Transverse colon (tissue), 4 donors: ENCODE results near the gene ANKLE2. TPM values are rescaled to one million over a fixed set of nuclear protein-coding genes. Genes with fewer than 3 reads are reported as not detected.

Experiments used
- DNase-seq: peaks from one replicate; pipeline ENCODE4 v3.0.0-alpha.2; 2019
- H3K27ac ChIP-seq, 4 donors: fragments of 200-600 bp; sonication (generic); 2 replicates each; pipeline ENCODE4 v1.5.1; 2016 to 2018; ENCODE audit warnings: inconsistent platforms in 4 of 4
- H3K27me3 ChIP-seq: fragments of 200-600 bp; sonication (generic); 2 replicates; pipeline ENCODE4 v1.5.1; 2017; ENCODE audit warnings: inconsistent platforms
- H3K36me3 ChIP-seq, 4 donors: fragments of 200-600 bp; sonication (generic); 2 replicates each; pipeline ENCODE4 v1.5.1; 2017 to 2019; ENCODE audit warnings: inconsistent platforms in 4 of 4
- H3K4me1 ChIP-seq, 4 donors: fragments of 200-600 bp; sonication (generic); 2 replicates each; pipeline ENCODE4 v1.5.1; 2017 to 2020; ENCODE audit warnings: inconsistent platforms in 4 of 4
- H3K4me3 ChIP-seq, 4 donors: fragments of 200-600 bp; sonication (generic); 1 replicate in 1 of 4; 2 replicates in 3 of 4; pipeline versions ENCODE4 v1.5.1 to v1.6.1; 2017 to 2019; ENCODE audit warnings: inconsistent platforms in 4 of 4
- H3K9me3 ChIP-seq, 2 donors: fragments of 200-600 bp; sonication (generic); 2 replicates each; pipeline ENCODE4 v1.5.1; 2017 to 2019; ENCODE audit warnings: inconsistent platforms in 2 of 2
- EP300 ChIP-seq: sonication (generic); formaldehyde crosslinking; IDR thresholded peaks from one replicate; pipeline ENCODE4 v1.6.1; 2017; ENCODE audit warnings: antibody characterized with exemption, low read depth
- POLR2A ChIP-seq: fragments of 450-650 bp; IDR thresholded peaks from one replicate; pipeline ENCODE4 v1.6.1; 2016; ENCODE audit warnings: antibody characterized with exemption, mild to moderate bottlenecking, moderate library complexity
- POLR2AphosphoS5 ChIP-seq, 3 donors: sonication (generic); formaldehyde crosslinking; IDR thresholded peaks; one replicate each; pipeline ENCODE4 v1.6.1; 2016; ENCODE audit warnings: antibody characterized with exemption in 3 of 3
- WGBS, 2 donors: methylation state at CpG; one replicate each; pipeline ENCODE4 v1.1.5; 2018; ENCODE audit warnings: low coverage in 1 of 2; 5-methylcytosine and 5-hydroxymethylcytosine counted together
- in situ Hi-C, 4 donors: fragments of 200-750 bp; cut with MboI; loops; one replicate each; pipeline versions ENCODE4 v1.15.0 to v1.15.1; 2017; ENCODE audit warnings: low sequenced_read_pairs in 3 of 4, low pct_ligation_motif_present in 1 of 4, low pct_unique_long_range_greater_than_20kb in 1 of 4
- intact Hi-C: fragments of 100-400 bp; cut with DNase I; formaldehyde crosslinking; loops from one replicate; pipeline ENCODE4 v1.15.1; 2023; ENCODE audit warnings: low total_unique reads
- total RNA-seq, 4 donors: library from RNA; depleted of rRNA; stranded (reverse); fragments of >200 nt; gene quantifications; one replicate each; pipeline ENCODE4 v1.1.0, GENCODE V29; 2016
- TF ChIP-seq, protein P1 (sequence below), 5 experiments: fragments of 200-600 bp in 3 of 5; fragments of 450-650 bp in 2 of 5; sonication (generic) in 3 of 5; IDR thresholded peaks; 1 replicate in 2 of 5; 2 replicates in 3 of 5; pipeline ENCODE4 v1.5.1; 2016 to 2017; ENCODE audit warnings: antibody characterized with exemption in 5 of 5, inconsistent platforms in 3 of 5, mild to moderate bottlenecking in 2 of 5, moderate library complexity in 1 of 5

ANKLE2 gene
- total RNA-seq, 4 donors from 2014 or later = 46.0 to 146 (median 88.6) TPM

DNA sequence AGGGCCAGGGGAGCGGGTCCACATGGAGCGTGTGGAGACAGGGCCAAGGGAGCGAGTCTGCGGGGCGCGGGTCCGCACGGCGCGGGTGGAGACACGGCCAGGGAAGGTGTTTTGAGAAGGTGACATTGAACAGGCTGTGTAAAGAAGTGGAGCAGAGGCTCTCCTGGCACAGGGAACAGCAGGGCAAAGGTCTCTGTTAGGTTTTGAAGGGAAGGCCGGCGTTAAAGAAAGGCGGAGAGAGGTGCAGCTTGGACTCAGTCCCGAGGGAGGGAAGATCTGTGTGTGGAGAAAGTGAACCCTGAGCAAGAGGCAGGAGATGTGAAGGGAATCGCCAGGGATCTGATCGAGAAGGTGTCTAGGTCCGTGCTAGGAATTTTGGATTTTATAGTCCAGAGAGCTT lies 72.4 kb downstream of the ANKLE2 start:
- Histone ChIP-seq H3K4me1 (peaks cover 9 to 24% (median 19%) of the 10 kb centered on the region in 4 donors), H3K27me3 (no peaks in the 10 kb centered on the region), H3K36me3 (peaks cover 0 to 11% (median 0%) of the 10 kb centered on the region in 4 donors), H3K9me3 (no peaks in the 10 kb centered on the region), H3K27ac (peak overlapping the region; percentile 48 to 76 (median 58)), H3K4me3 (peak overlapping the region in 3 of 4 donors; percentile 17 to 30 (median 27))
- intact Hi-C loops = no loop called here
- 64 to 69% methylated on average over 11 to 18 of the region's 18 CpGs for WGBS, 2 donors
- in situ Hi-C loops = no loop called here
- DNase-seq = peak; percentile 78
- TF ChIP-seq POLR2AphosphoS5 (IDR thresholded peaks at IDR 0.05) = peak; percentile 27 to 78 (median 77)
- TF ChIP-seq EP300 = no peak
- peak; percentile 84 for TF ChIP-seq POLR2A
- TF ChIP-seq, protein P1, sequence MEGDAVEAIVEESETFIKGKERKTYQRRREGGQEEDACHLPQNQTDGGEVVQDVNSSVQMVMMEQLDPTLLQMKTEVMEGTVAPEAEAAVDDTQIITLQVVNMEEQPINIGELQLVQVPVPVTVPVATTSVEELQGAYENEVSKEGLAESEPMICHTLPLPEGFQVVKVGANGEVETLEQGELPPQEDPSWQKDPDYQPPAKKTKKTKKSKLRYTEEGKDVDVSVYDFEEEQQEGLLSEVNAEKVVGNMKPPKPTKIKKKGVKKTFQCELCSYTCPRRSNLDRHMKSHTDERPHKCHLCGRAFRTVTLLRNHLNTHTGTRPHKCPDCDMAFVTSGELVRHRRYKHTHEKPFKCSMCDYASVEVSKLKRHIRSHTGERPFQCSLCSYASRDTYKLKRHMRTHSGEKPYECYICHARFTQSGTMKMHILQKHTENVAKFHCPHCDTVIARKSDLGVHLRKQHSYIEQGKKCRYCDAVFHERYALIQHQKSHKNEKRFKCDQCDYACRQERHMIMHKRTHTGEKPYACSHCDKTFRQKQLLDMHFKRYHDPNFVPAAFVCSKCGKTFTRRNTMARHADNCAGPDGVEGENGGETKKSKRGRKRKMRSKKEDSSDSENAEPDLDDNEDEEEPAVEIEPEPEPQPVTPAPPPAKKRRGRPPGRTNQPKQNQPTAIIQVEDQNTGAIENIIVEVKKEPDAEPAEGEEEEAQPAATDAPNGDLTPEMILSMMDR (IDR thresholded peaks at IDR 0.05) = no peak

DNA sequence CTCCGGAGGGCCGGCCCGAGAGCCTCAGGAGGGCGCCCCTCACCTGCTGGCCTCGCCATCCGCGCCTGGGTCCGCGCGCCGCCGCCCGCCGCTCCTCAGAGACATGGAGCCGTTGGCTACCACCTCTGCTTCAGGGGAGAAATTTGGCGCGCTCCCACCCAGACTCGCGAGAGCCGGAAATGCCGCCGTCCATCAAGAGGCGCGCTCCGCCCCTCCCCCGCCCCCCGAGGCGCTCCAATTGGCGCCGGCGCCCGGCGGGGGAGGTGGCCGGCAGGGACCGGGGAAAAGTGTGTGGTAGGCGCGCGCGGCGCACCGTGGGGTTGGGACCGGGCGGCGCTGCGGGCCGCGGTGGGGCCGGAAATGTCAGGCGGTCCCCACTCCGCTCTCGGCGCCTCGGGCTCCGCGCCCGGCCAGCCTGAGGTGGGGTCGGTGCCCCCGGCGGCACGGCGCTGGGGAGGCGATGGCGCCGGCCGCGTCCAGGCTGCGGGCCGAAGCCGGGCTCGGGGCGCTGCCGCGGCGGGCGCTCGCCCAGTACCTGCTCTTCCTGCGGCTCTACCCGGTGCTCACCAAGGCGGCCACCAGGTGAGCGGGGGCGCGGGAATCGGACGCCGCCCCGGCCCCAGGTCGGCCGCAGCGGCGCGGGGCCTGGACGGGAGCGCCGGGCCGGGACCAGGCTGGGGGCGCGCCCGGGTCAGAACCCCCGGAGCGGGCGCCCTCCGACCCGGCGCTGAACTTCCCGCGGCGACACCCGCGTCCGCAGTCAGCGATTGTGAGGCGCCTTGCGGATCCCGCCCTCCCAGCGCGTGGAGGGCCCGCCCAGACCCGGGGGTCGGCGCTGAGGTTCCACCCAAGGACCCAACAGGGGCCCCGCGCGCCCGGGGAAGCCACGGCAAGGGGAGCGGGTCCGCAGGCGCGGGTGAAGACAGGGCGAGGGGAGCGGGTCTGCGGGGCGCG lies 74.1 kb downstream of the ANKLE2 start, which contains the start of the genes POLE and PXMP2:
Gene POLE, minus strand, starts transcription at position 132 of the 954 bp plus-strand sequence. Its CDS starts 27 bp downstream, at position 105.
Gene PXMP2, plus strand, starts transcription at position 377 of the 954 bp plus-strand sequence. Its CDS starts 84 bp downstream, at position 461.
- H3K9me3 ChIP-seq = no peaks in the 10 kb centered on the region
- in situ Hi-C loops = no loop called here
- no peaks in the 10 kb centered on the region for H3K27me3 ChIP-seq
- H3K36me3 ChIP-seq = peaks cover 0 to 11% (median 0%) of the 10 kb centered on the region in 4 donors
- TF ChIP-seq EP300 (no peak), POLR2AphosphoS5 (IDR thresholded peaks at IDR 0.05) (peak; percentile 65 to 74 (median 69)), POLR2A (peak; percentile 33)
- TF ChIP-seq, protein P1 (IDR thresholded peaks at IDR 0.05) = no peak
- peaks cover 9 to 24% (median 19%) of the 10 kb centered on the region in 4 donors for H3K4me1 ChIP-seq
- peak within 1 kb of the TSS; percentile 77 to 89 (median 84) for H3K27ac ChIP-seq
- peak within 1 kb of the TSS; percentile 83 to 100 (median 96) for H3K4me3 ChIP-seq
- intact Hi-C loops = no loop called here
- peak; percentile 97 for DNase-seq
- 1% methylated on average over 32 of the region's 134 CpGs; no CpG with 5 or more reads in 1 of the 2 donors for WGBS, 2 donors

DNA sequence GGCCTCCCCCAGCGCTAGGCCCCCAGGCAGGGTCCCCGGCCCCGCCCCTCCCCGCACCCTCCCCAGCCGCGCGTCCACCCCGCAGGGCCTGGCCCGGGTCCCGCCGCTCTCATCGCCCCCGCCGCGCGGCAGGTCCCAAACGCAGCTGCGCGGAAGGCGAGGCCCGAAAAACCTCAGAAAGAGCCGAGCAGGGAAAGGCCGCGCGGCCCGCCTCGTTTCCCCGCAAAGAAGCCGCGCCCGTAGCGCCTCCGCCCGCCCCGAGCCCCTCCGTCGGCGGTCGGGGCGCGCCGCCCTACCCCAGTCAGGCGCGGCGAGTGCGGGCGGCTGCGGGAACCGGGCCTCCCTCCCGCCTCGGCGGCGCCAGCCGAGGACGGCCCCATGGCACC lies 74.8 kb downstream of the ANKLE2 start:
- Histone ChIP-seq H3K36me3 (peaks cover 0 to 11% (median 0%) of the 10 kb centered on the region in 4 donors), H3K27me3 (no peaks in the 10 kb centered on the region), H3K4me3 (peak overlapping the region; percentile 58 to 100 (median 91)), H3K4me1 (peaks cover 9 to 24% (median 19%) of the 10 kb centered on the region in 4 donors), H3K9me3 (no peaks in the 10 kb centered on the region), H3K27ac (peak overlapping the region; percentile 77 to 89 (median 84))
- 0% methylated on average over 4 of the region's 55 CpGs; no CpG with 5 or more reads in 1 of the 2 donors for WGBS, 2 donors
- DNase-seq = no peak
- intact Hi-C loops = no loop called here
- TF ChIP-seq POLR2AphosphoS5 (IDR thresholded peaks at IDR 0.05) = no peak
- TF ChIP-seq POLR2A = no peak
- TF ChIP-seq, protein P1 (IDR thresholded peaks at IDR 0.05) = no peak
- TF ChIP-seq EP300 = no peak
- in situ Hi-C loops = no loop called here

DNA sequence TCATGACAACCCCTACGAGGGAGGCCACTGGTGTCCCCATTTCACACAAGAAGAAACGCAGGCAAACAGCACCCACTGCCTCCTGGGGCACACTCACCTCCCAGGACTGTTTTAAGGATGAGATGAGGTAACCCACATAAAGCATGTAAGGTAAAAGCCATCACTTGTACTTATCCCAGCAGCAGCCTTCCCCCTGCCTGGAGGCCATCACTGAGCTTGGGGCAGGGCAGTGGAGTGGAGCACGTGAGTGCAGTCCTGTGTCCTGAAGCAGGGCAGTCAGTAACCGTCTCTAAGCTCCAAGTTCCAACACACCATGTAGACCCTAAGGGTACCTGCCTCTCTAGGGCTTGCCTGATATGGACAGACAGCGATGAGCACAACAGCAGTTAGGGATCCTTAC lies 76.2 kb downstream of the ANKLE2 start:
- TF ChIP-seq EP300 = no peak
- TF ChIP-seq, protein P1 (IDR thresholded peaks at IDR 0.05) = no peak
- TF ChIP-seq POLR2A = no peak
- Histone ChIP-seq H3K4me3 (no peak overlapping the region), H3K27me3 (no peaks in the 10 kb centered on the region), H3K36me3 (no peaks in the 10 kb centered on the region), H3K4me1 (peaks cover 9 to 24% (median 19%) of the 10 kb centered on the region in 4 donors), H3K9me3 (no peaks in the 10 kb centered on the region), H3K27ac (no peak overlapping the region)
- 92% methylated on average over 5 of the region's 5 CpGs; no CpG with 5 or more reads in 1 of the 2 donors for WGBS, 2 donors
- intact Hi-C loops (no loop called here), in situ Hi-C loops (no loop called here)
- DNase-seq = no peak
